ENCODE measurements around the gene FAM227B. TPM values are rescaled to one million over a fixed set of nuclear protein-coding genes. Genes with fewer than 3 reads are reported as not detected.

FAM227B gene, protein sequence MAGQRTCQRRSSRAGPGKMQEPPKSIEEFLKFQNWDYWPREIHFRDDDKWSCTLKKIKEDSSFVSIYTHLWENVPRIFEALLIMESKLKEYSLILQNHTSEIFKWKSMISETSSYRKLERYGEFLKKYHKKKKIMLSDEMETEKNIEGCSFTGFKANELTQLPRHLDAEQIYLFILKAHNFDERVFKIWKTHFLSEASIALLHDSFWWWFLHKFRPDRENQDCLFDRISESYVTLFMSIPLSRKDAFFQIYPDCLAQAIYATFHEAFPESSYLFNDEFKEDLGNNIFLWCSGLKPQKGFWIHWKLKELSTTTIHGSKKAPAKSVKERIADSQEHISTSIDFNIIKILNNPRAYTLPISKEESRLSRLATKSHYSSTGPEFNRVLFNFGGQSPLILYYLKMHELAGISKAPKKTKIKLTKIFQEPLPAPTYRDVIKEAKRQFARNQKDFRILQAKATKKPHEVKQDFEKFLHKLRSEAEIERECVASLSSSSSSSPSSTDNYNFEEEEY
- 2.1 and 4.4 TPM in 2 replicates for total RNA-seq (ENCODE audit: low replicate concordance)

DNA sequence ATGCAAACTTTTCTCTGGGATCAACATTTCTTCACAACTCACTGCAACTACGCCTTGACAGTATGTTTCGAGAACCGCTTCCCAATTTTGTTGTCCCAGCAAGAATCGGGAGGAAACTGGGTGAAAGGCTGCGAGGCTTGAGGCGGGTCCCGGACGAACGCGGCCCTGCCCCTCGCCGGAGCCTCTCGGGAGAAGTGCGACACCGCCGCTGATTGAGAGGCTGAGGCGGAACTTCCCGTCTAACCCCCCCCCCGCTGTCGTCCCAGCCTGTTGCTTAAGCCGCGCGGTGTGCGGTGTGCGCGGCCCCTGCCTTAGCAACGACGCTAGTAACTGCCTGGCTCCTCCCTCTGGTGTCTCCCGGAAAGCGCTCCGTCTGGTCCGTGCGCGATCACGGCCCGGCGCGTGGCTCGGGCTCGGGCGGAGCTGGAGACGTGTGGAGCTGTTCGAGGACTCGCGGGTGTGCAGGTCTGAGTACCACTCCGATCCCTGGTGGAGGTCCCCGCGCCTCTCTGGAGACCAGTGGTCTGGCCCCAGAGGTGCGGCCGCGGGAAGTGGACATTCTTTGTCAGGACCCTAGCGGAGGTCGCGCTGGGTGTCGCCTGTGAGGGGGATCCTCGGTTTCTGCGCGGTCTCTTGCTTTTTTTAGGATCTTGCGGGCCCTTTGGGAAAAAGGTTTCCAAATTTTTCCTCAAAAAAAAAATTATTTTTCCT lies at the start of gene FAM227B, which contains the start of gene DTWD1:
Gene FAM227B (minus strand): TSS at position 161 of the 711 bp plus-strand sequence. CDS start 5,647 bp downstream, outside the sequence.
Gene DTWD1 (plus strand): TSS at position 391 of the 711 bp plus-strand sequence. CDS start 4,120 bp downstream, outside the sequence.

DNA sequence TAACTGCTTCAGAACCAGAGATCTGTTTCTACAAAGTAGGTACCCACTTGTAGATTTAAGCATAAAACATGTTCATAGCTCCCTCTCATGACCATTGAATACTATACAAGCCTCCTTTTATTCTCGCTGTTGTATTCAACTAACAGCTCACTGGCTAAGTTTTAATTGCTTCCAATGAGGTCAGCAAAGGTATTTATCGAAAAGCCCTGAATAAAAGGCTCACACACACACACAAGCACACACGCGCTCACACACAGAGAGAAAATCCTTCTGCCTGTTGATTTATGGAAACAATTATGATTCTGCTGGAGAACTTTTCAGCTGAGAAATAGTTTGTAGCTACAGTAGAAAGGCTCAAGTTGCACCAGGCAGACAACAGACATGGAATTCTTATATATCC lies 197.6 kb downstream of the FAM227B start, which contains the start of gene FGF7:
Gene FGF7 (plus strand): TSS at position 222 of the 400 bp plus-strand sequence. CDS start 1,056 bp downstream, outside the sequence.

Other genes starting within 250 kb of the FAM227B start
- 5.2 and 734 TPM in 2 replicates for gene FGF7, start 197.6 kb downstream of the FAM227B start, total RNA-seq (ENCODE audit: low replicate concordance)
- gene DTWD1, start 230 bp upstream of the FAM227B start, total RNA-seq (ENCODE audit: low replicate concordance), result 16.5 and 29.6 TPM in 2 replicates

Measured in smooth muscle cell of the coronary artery (primary cell).